ENCODE measurements around the gene C12orf76. TPM values are rescaled to one million over a fixed set of nuclear protein-coding genes. Genes with fewer than 3 reads are reported as not detected.
A peak's percentile ranks its signal among the peaks of the same experiment; 100 is the strongest.

The C12orf76 gene
- polyA plus RNA-seq, 3 donors, result 9.3 to 19.4 (median 10.6) TPM

DNA sequence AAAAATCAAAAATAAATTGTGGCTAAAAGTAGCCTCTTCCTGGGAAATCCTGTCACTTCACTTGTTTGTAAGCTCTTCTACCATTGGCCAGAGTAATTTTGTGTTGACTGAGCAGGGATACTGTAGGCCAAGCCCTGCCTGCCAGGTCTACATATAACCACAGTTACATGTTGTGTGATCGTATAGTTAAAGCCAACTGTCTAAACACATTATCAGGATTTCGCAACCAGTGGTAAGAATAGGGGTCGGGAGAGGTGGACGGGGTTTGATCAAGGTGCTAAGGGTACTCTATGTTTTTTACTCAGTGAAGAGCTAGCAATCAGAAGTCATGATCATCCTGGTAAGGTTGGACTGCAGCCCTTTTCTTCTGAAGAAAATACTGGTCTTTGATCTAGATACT lies 35.7 kb downstream of the C12orf76 start:
- Histone ChIP-seq H3K4me2 (replicated peaks; ENCODE audit: extremely low read depth, low read length, poor library complexity, severe bottlenecking) (peak overlapping the region; percentile 45), H3K27me3 (ENCODE audit: control insufficient read depth in 2 of 2, insufficient read depth in 2 of 2, low read length in 2 of 2) (no peaks in the 10 kb centered on the region), H3K36me3 (replicated peaks in 1 of 2; ENCODE audit: control insufficient read depth in 1 of 2, insufficient read depth in 2 of 2, low read length in 2 of 2) (peaks cover 31 to 32% of the 10 kb centered on the region in 2 donors), H3K4me3 (replicated peaks in 1 of 3; ENCODE audit: low read depth in 2 of 3, low read length in 3 of 3) (peak overlapping the region in 1 of 3 experiments; percentile 21), H3K27ac (ENCODE audit: low read depth in 1 of 2, low read length in 2 of 2) (peak overlapping the region; percentile 55 to 76), H4K20me1 (ENCODE audit: insufficient read depth, low read length) (peaks cover 16% of the 10 kb centered on the region), H3K79me2 (ENCODE audit: insufficient read depth, low read length) (peaks cover 66% of the 10 kb centered on the region), H3K9me3 (replicated peaks in 1 of 2; ENCODE audit: control insufficient read depth in 1 of 2, insufficient read depth in 1 of 2, low read length in 2 of 2) (no peaks in the 10 kb centered on the region), H2AFZ (ENCODE audit: insufficient read depth, low read depth, low read length, poor library complexity, severe bottlenecking) (no peak overlapping the region), H3K4me1 (ENCODE audit: control insufficient read depth in 1 of 2, insufficient read depth in 2 of 2, low read length in 2 of 2) (peaks cover 39 to 49% of the 10 kb centered on the region in 2 donors), H3K9ac (ENCODE audit: insufficient read depth, low read length, poor library complexity, severe bottlenecking) (no peak overlapping the region)
- no CpG with 5 or more reads among the region's 4 CpGs for WGBS (ENCODE audit: insufficient coverage)
- H3K27ac Mint-ChIP-seq, result peak overlapping the region; percentile 89 to 94 (median 90)
- TF ChIP-seq, protein P1, sequence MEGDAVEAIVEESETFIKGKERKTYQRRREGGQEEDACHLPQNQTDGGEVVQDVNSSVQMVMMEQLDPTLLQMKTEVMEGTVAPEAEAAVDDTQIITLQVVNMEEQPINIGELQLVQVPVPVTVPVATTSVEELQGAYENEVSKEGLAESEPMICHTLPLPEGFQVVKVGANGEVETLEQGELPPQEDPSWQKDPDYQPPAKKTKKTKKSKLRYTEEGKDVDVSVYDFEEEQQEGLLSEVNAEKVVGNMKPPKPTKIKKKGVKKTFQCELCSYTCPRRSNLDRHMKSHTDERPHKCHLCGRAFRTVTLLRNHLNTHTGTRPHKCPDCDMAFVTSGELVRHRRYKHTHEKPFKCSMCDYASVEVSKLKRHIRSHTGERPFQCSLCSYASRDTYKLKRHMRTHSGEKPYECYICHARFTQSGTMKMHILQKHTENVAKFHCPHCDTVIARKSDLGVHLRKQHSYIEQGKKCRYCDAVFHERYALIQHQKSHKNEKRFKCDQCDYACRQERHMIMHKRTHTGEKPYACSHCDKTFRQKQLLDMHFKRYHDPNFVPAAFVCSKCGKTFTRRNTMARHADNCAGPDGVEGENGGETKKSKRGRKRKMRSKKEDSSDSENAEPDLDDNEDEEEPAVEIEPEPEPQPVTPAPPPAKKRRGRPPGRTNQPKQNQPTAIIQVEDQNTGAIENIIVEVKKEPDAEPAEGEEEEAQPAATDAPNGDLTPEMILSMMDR (IDR thresholded peaks at IDR 0.05), result no peak
- intact Hi-C loops (cut with micrococcal nuclease), result no loop called here
- peaks cover 51% of the 10 kb centered on the region for H3K4me1 Mint-ChIP-seq
- peaks cover 0 to 2% (median 1%) of the 10 kb centered on the region in 3 donors for H3K27me3 Mint-ChIP-seq (ENCODE audit: low read depth in 3 of 3)
- H3K4me3 Mint-ChIP-seq, result peak overlapping the region in 1 of 2 donors; percentile 35
- DNase-seq, result no peak
- H3K9me3 Mint-ChIP-seq, result peaks cover 0 to 11% (median 6%) of the 10 kb centered on the region in 7 donors
- peaks cover 40 to 63% of the 10 kb centered on the region in 2 donors for H3K36me3 Mint-ChIP-seq

GRCh38 chr12:110012137-110012536 lies 36.2 kb downstream of the C12orf76 start:
- 50% methylated on average over 2 of the region's 6 CpGs for WGBS (ENCODE audit: insufficient coverage)
- peaks cover 2 to 5% of the 10 kb centered on the region in 2 donors for H3K9me3 ChIP-seq (replicated peaks in 1 of 2; ENCODE audit: control insufficient read depth in 1 of 2, insufficient read depth in 1 of 2, low read length in 2 of 2)
- H3K4me1 Mint-ChIP-seq, result peaks cover 51% of the 10 kb centered on the region
- DNase-seq, result peak; percentile 33 to 57 (median 35)
- H3K9ac ChIP-seq (ENCODE audit: insufficient read depth, low read length, poor library complexity, severe bottlenecking), result no peak overlapping the region
- peaks cover 16% of the 10 kb centered on the region for H4K20me1 ChIP-seq (ENCODE audit: insufficient read depth, low read length)
- peak overlapping the region; percentile 89 to 94 (median 90) for H3K27ac Mint-ChIP-seq
- H3K36me3 ChIP-seq (replicated peaks in 1 of 2; ENCODE audit: control insufficient read depth in 1 of 2, insufficient read depth in 2 of 2, low read length in 2 of 2), result peaks cover 26 to 28% of the 10 kb centered on the region in 2 donors
- H3K4me2 ChIP-seq (replicated peaks; ENCODE audit: extremely low read depth, low read length, poor library complexity, severe bottlenecking), result peak overlapping the region; percentile 45
- intact Hi-C loops (cut with micrococcal nuclease), result no loop called here
- peaks cover 0 to 16% (median 10%) of the 10 kb centered on the region in 7 donors for H3K9me3 Mint-ChIP-seq
- H3K27me3 ChIP-seq (ENCODE audit: control insufficient read depth in 2 of 2, insufficient read depth in 2 of 2, low read length in 2 of 2), result no peaks in the 10 kb centered on the region
- peaks cover 0 to 2% (median 1%) of the 10 kb centered on the region in 3 donors for H3K27me3 Mint-ChIP-seq (ENCODE audit: low read depth in 3 of 3)
- no peak overlapping the region for H2AFZ ChIP-seq (ENCODE audit: insufficient read depth, low read depth, low read length, poor library complexity, severe bottlenecking)
- TF ChIP-seq, protein P1 (IDR thresholded peaks at IDR 0.05), result no peak
- peaks cover 70% of the 10 kb centered on the region for H3K79me2 ChIP-seq (ENCODE audit: insufficient read depth, low read length)
- H3K27ac ChIP-seq (ENCODE audit: low read depth in 1 of 2, low read length in 2 of 2), result peak overlapping the region; percentile 55 to 76
- peak overlapping the region in 1 of 3 experiments; percentile 21 for H3K4me3 ChIP-seq (replicated peaks in 1 of 3; ENCODE audit: low read depth in 2 of 3, low read length in 3 of 3)
- H3K4me1 ChIP-seq (ENCODE audit: control insufficient read depth in 1 of 2, insufficient read depth in 2 of 2, low read length in 2 of 2), result peaks cover 39 to 49% of the 10 kb centered on the region in 2 donors
- peaks cover 35 to 60% of the 10 kb centered on the region in 2 donors for H3K36me3 Mint-ChIP-seq
- H3K4me3 Mint-ChIP-seq, result peak overlapping the region; percentile 6 to 35

Data from CD14-positive monocyte (primary cell).